HPDE6-E6E7 (cell line): ENCODE data around the gene DGKI.

ENCODE experiments used
- DNase-seq: peaks from one replicate; pipeline ENCODE4 v3.0.0; 2011; ENCODE audit warnings: missing footprints; ENCODE audit errors: extremely low spot score

DGKI gene

DNA sequence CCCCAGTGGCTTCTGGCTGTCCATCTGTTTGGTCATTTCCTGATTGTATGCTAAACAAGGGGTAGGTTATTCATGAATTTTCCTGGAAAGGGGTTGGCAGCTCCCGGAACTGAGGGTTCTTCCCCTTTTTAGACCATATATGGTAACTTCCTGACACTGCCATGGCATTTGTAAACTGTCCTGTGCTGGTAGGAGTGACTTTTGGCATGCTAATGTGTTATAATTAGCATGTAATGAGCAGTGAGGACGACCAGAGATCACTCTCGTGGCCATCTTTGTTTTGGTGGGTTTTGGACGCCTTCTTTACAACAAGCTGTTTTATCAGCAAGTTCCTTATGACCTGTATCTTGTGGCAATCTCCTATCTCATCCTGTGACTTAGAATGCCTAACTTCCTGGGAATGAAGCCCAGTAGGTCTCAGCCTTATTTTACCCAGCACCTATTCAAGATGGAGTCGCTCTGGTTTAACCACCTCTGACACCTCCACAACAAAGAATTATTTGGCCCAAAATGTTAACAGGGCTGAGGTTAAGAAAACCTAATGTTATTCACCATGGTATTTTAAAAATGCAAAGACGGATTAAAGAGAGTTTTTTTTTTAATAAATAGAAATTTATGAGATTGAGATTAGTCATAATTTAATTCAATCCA lies 500.9 kb downstream of the DGKI start:
- no peak for DNase-seq

DNA sequence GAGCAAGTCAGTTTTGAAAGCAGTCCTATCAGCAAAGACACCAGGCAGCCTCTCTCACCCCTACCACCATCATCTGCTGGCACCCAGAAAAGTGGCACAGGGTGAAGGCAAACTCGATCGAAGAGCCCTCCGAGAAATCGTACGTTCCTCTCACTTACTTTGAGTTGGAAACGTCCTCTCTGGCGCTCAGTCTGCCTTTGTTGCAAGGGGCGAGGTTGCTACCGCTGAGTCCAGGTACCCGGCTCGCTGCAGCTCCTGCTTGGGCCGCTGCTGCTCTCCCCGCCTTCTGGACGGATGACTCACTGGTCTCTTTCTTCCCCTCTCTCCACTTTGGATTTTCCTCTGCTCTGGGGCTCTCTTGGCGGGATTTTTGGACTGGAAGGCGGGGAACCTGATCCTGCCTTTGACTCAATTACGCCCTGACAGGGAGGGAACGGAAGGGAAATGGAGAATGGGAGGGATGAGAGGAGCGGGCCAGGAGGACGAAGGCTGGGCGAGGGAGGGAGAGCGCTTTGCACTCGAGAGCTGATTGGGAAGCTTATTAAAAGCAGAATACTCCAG lies 503.4 kb downstream of the DGKI start, which contains the start of gene PTN:
Gene PTN (minus strand): TSS at position 453 of the 561 bp plus-strand sequence. CDS start 88,760 bp downstream, outside the sequence.
- no peak for DNase-seq

DNA sequence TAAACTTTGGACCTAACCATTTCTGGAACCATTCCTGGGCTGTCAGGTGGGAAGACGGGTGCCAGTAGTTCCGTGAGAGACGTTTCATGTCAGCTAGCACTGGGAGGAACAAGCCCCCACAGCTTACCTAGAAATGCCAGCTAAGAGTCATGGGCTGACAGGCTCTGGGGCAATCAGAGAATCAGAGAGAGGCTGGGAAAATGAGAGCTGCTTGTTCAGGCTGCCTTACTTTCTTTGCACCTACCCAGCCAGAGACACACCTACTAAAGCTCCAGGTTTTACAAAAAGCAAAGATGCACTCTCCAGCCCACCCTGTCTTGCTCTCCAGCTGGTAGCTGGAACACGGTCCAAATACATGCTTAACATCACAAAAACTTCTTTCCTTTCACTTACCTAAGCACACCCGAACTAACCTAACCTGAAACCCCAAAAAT lies 503.9 kb downstream of the DGKI start:
- no peak for DNase-seq

DNA sequence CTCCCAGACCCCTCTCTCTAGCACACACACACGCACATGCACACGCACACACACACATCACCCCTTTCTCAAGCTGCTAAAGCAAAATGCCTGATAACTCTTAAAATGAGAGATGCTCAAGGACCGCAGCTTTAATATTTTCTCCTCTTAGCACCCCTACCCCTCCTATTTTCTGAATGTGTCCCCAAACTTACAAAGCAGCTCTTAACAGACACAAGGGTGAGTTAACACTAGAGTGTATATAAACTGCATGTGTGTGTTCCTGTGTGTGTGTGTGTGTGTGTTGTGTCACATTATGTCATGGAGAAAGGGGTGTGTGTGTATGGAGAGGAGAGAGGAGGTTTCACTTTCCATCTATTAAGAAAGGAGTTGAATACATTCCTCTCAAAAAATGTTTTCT lies 504.5 kb downstream of the DGKI start:
- no peak for DNase-seq

DNA sequence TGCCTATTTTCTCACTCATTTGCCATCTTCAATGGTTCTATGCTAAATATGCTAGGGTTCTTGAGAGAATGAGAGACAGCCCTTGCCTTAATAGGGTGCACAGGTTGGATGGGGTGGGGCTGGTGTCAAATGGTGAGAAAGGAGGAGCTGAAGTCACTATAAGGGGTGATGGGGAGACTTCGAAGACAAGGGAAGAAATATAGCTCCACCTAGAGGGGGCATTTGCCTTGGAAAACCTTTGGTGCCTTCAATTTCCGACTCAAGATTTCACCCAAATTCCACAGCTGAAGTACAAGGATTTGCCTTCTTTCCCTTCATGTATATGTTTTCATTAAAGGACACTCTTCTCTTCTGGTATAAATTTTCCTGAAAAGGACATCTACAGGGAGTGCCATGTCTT lies 508.9 kb downstream of the DGKI start:
- DNase-seq, result no peak

DNA sequence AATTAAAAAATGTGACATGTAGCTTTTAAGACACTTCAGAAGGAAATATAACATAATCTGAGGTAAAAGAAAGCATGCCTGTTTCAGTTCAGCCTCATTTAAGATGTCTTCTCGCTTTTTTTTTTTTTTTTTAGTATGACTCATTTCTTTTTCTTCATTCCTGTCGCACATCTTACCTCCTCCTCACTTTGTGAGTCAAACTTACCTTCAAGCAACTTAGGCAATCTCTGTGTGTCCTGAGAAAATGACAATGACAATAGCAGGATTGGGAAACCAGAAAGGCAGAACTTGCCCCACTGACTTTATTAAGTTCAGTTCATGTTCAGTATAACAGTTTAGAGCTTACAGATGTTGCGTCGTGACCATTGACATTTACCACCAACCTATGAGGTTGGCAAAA lies 511.0 kb downstream of the DGKI start:
- DNase-seq, result no peak

DNA sequence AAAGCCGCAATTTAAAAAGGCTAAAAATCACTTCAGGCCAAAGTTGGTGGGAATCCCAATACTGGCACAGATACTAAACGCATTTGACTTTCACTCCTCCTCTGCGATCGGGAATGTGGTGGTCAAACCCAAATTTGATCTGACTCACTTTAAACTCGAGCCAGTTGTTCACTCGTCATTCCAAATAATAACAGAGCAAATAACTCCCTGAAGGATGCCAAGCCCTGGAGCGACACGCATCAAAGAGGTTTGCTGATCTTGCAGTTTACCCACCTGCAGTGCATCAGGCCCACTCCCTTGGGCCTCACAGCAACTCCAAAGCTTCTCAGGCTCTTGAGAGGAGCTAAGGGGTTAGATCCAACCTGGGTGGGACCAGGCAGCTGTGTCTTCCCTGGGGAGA lies 515.4 kb downstream of the DGKI start:
- DNase-seq, result no peak
